Neural progenitor cell (in vitro differentiated cells): ENCODE measurements around the gene CSRNP3. TPM values are rescaled to one million over a fixed set of nuclear protein-coding genes. Genes with fewer than 3 reads are reported as not detected.

ENCODE experiments used
- DNase-seq: peaks from one replicate; pipeline ENCODE4 v3.0.0-alpha.2; 2016; ENCODE audit warnings: low spot score
- H2AFZ ChIP-seq: fragments of 200-600 bp; sonication (generic); replicated peaks from 2 replicates; pipeline ENCODE4 v1.6.1; 2016; ENCODE audit warnings: antibody characterized with exemption
- H3F3A ChIP-seq: fragments of 200-600 bp; sonication (generic); 2 replicates; pipeline ENCODE4 v1.6.1; 2016; ENCODE audit warnings: antibody characterized with exemption, low read depth
- H3K27ac ChIP-seq: fragments of 200-600 bp; sonication (generic); 2 replicates; pipeline ENCODE4 v1.5.1; 2016; ENCODE audit warnings: mild to moderate bottlenecking
- H3K27me3 ChIP-seq: fragments of 200-600 bp; sonication (generic); 2 replicates; pipeline ENCODE4 v1.6.1; 2016; ENCODE audit warnings: mild to moderate bottlenecking, moderate library complexity
- H3K36me3 ChIP-seq: fragments of 200-600 bp; sonication (generic); 2 replicates; pipeline ENCODE4 v1.5.1; 2016
- H3K4me1 ChIP-seq: fragments of 200-600 bp; sonication (generic); 2 replicates; pipeline ENCODE4 v1.6.1; 2016; ENCODE audit warnings: mixed run types
- H3K4me2 ChIP-seq: fragments of 200-600 bp; sonication (generic); 2 replicates; pipeline ENCODE4 v1.6.1; 2016
- H3K4me3 ChIP-seq: fragments of 200-600 bp; sonication (generic); 2 replicates; pipeline ENCODE4 v1.5.1; 2016
- H3K79me2 ChIP-seq: fragments of 200-600 bp; sonication (generic); 2 replicates; pipeline ENCODE4 v1.6.1; 2016; ENCODE audit warnings: low read depth
- H3K9ac ChIP-seq: fragments of 200-600 bp; sonication (generic); 2 replicates; pipeline ENCODE4 v1.6.1; 2016
- H3K9me3 ChIP-seq: fragments of 200-600 bp; sonication (generic); 2 replicates; pipeline ENCODE4 v1.5.1; 2016; ENCODE audit warnings: low read depth
- H4K20me1 ChIP-seq: fragments of 200-600 bp; sonication (generic); 2 replicates; pipeline ENCODE4 v1.6.1; 2016; ENCODE audit warnings: low read depth
- H3K27ac Mint-ChIP-seq: 3 replicates; pipeline ENCODE4 v1.8.0; 2021; ENCODE audit warnings: mixed read lengths
- H3K27me3 Mint-ChIP-seq: 2 replicates; pipeline ENCODE4 v1.8.0; 2022; ENCODE audit warnings: low read depth, mild to moderate bottlenecking, inconsistent platforms, moderate library complexity, mixed read lengths; ENCODE audit not compliant: insufficient read depth
- H3K36me3 Mint-ChIP-seq: 3 replicates; pipeline ENCODE4 v1.8.0; 2021; ENCODE audit warnings: mixed read lengths
- H3K4me1 Mint-ChIP-seq: 3 replicates; pipeline ENCODE4 v1.8.0; 2021; ENCODE audit warnings: mixed read lengths
- H3K4me3 Mint-ChIP-seq: 3 replicates; pipeline ENCODE4 v1.8.0; 2021; ENCODE audit warnings: mild to moderate bottlenecking, moderate library complexity, mixed read lengths
- H3K9me3 Mint-ChIP-seq: 3 replicates; pipeline ENCODE4 v1.8.0; 2020; ENCODE audit warnings: mixed read lengths
- CTCF ChIP-seq: fragments of 200-600 bp; sonication (generic); IDR thresholded peaks from 2 replicates; pipeline ENCODE4 v1.5.1; 2017; ENCODE audit warnings: antibody characterized with exemption, mild to moderate bottlenecking
- EZH2 ChIP-seq: fragments of 200-600 bp; sonication (generic); IDR thresholded peaks from 2 replicates; pipeline ENCODE4 v1.6.1; 2017; ENCODE audit warnings: antibody characterized with exemption, mild to moderate bottlenecking, moderate library complexity
- EZH2phosphoT487 ChIP-seq: fragments of 200-600 bp; sonication (generic); IDR thresholded peaks from 2 replicates; pipeline ENCODE4 v1.6.1; 2017; ENCODE audit warnings: antibody characterized with exemption
- total RNA-seq: library from RNA; depleted of rRNA; stranded (reverse); fragments of >200 nt; gene quantifications from 2 replicates; pipeline ENCODE4 v1.2.3, GENCODE V29; 2015; ENCODE audit warnings: low replicate concordance

CSRNP3 gene
- total RNA-seq, 1 donor from 2014 or later = 16.9 TPM

- H3K27me3 Mint-ChIP-seq = no peaks in the 10 kb centered on the region
- Histone ChIP-seq H3K27ac (no peak overlapping the region), H3F3A (peaks cover 9% of the 10 kb centered on the region), H2AFZ (no peak overlapping the region), H3K36me3 (no peaks in the 10 kb centered on the region), H3K4me1 (peaks cover 24% of the 10 kb centered on the region), H3K79me2 (peaks cover 14% of the 10 kb centered on the region), H4K20me1 (no peaks in the 10 kb centered on the region), H3K9ac (no peak overlapping the region), H3K4me3 (peak overlapping the region; percentile 50), H3K4me2 (peak overlapping the region; percentile 79), H3K27me3 (no peaks in the 10 kb centered on the region), H3K9me3 (no peaks in the 10 kb centered on the region)
- H3K9me3 Mint-ChIP-seq = peaks cover 4% of the 10 kb centered on the region
- TF ChIP-seq EZH2 (no peak), CTCF (no peak), EZH2phosphoT487 (no peak)
- peak overlapping the region; percentile 98 for H3K27ac Mint-ChIP-seq
- peaks cover 11% of the 10 kb centered on the region for H3K36me3 Mint-ChIP-seq
- H3K4me3 Mint-ChIP-seq = peak overlapping the region; percentile 87
- H3K4me1 Mint-ChIP-seq = peaks cover 21% of the 10 kb centered on the region
- no peak for DNase-seq
Measured at GRCh38 chr2:165575044-165575615, 105.6 kb downstream of the CSRNP3 start.

GRCh38 chr2:165576409-165577154 lies 107.1 kb downstream of the CSRNP3 start:
- H3K9me3 Mint-ChIP-seq = peaks cover 5% of the 10 kb centered on the region

GRCh38 chr2:165582409-165582808 lies 112.9 kb downstream of the CSRNP3 start:
- Mint-ChIP-seq H3K4me1 (peaks cover 3% of the 10 kb centered on the region), H3K27ac (no peak overlapping the region), H3K9me3 (peaks cover 18% of the 10 kb centered on the region), H3K27me3 (no peaks in the 10 kb centered on the region), H3K36me3 (peaks cover 70% of the 10 kb centered on the region), H3K4me3 (no peak overlapping the region)
- H2AFZ ChIP-seq = no peak overlapping the region
- H3F3A ChIP-seq = no peaks in the 10 kb centered on the region
- no peak overlapping the region for H3K9ac ChIP-seq
- H3K27me3 ChIP-seq = no peaks in the 10 kb centered on the region
- H3K79me2 ChIP-seq = no peaks in the 10 kb centered on the region
- no peaks in the 10 kb centered on the region for H3K36me3 ChIP-seq
- DNase-seq = no peak
- TF ChIP-seq EZH2 = no peak
- no peak overlapping the region for H3K27ac ChIP-seq
- no peaks in the 10 kb centered on the region for H3K9me3 ChIP-seq
- H3K4me3 ChIP-seq = no peak overlapping the region
- no peak overlapping the region for H3K4me2 ChIP-seq
- no peaks in the 10 kb centered on the region for H4K20me1 ChIP-seq
- peaks cover 7% of the 10 kb centered on the region for H3K4me1 ChIP-seq

More at GRCh38 chr2:165576409-165577154, 107.1 kb downstream of the CSRNP3 start:
- H3K27me3 Mint-ChIP-seq = no peaks in the 10 kb centered on the region
- H3K79me2 ChIP-seq = peaks cover 14% of the 10 kb centered on the region
- H3K4me3 ChIP-seq = no peak overlapping the region
- no peaks in the 10 kb centered on the region for H3K36me3 ChIP-seq
- peaks cover 9% of the 10 kb centered on the region for H3F3A ChIP-seq
- H3K4me1 Mint-ChIP-seq = peaks cover 15% of the 10 kb centered on the region
- H3K4me3 Mint-ChIP-seq = peak overlapping the region; percentile 84
- TF ChIP-seq CTCF (no peak), EZH2phosphoT487 (no peak), EZH2 (no peak)
- H3K27me3 ChIP-seq = no peaks in the 10 kb centered on the region
- no peak overlapping the region for H2AFZ ChIP-seq
- H3K9me3 ChIP-seq = no peaks in the 10 kb centered on the region
- no peak for DNase-seq
- H3K9ac ChIP-seq = no peak overlapping the region
- H4K20me1 ChIP-seq = no peaks in the 10 kb centered on the region
- H3K27ac ChIP-seq = no peak overlapping the region
- H3K27ac Mint-ChIP-seq = peak overlapping the region; percentile 98
- H3K4me1 ChIP-seq = peaks cover 24% of the 10 kb centered on the region
- peaks cover 20% of the 10 kb centered on the region for H3K36me3 Mint-ChIP-seq
- no peak overlapping the region for H3K4me2 ChIP-seq
